ENCODE measurements around the gene DLL4.

The DLL4 gene

DNA sequence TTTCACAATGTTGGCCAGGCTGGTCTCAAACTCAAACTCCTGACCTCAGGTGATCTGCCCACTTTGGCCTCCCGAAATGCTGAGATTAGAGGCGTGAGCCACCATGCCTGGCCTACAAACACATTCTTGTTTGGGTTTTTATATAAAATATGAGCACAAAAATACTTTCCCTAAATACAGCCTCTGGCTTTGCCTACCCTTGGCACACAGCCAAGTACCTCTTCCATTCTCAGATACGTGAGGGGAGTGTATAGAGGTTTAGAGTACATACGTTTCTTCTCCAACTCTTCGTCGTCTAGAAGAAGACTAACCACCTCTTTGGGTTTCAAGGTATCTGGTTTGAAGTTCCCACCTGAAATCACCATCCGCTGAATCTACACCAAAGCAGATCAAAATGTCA is 57.7 kb downstream of the DLL4 start:
- Histone ChIP-seq H3K4me3 (ENCODE audit: insufficient read depth, low read depth, low read length, poor library complexity, severe bottlenecking) (no peak overlapping the region), H3K4me1 (ENCODE audit: control insufficient read depth, insufficient read depth, low read length, poor library complexity, severe bottlenecking) (no peaks in the 10 kb centered on the region), H3K27me3 (replicated peaks; ENCODE audit: control insufficient read depth, insufficient read depth, low read length, poor library complexity, severe bottlenecking) (no peaks in the 10 kb centered on the region), H3K27ac (ENCODE audit: insufficient read depth, low read length, poor library complexity, severe bottlenecking) (no peak overlapping the region), H3K36me3 (ENCODE audit: control insufficient read depth, insufficient read depth, low read length) (peaks cover 65% of the 10 kb centered on the region), H3K9me3 (ENCODE audit: control insufficient read depth, low read length) (no peaks in the 10 kb centered on the region)
- no peak for DNase-seq

DNA sequence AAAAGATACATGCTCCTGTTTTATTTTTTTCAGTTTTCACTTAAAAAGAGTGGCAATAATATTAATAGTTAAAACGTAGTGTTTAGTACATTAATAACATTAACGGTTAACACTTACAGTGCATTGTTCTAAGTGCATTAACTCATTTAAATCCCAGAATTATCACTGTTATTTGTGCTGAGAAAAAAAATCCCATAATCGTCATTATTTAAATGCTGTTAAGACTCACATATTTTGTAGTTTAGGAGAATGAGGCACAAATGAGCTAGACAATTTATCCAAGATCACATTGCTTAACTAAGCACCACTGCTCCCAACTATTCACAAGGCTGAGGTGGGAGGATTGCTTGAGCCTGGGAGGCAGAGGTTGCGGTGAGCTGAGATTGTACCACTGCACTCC is 59.0 kb downstream of the DLL4 start:
- Histone ChIP-seq H3K9me3 (ENCODE audit: control insufficient read depth, low read length) (no peaks in the 10 kb centered on the region), H3K4me3 (ENCODE audit: insufficient read depth, low read depth, low read length, poor library complexity, severe bottlenecking) (no peak overlapping the region), H3K27ac (ENCODE audit: insufficient read depth, low read length, poor library complexity, severe bottlenecking) (no peak overlapping the region), H3K36me3 (ENCODE audit: control insufficient read depth, insufficient read depth, low read length) (peaks cover 52% of the 10 kb centered on the region), H3K27me3 (replicated peaks; ENCODE audit: control insufficient read depth, insufficient read depth, low read length, poor library complexity, severe bottlenecking) (no peaks in the 10 kb centered on the region), H3K4me1 (ENCODE audit: control insufficient read depth, insufficient read depth, low read length, poor library complexity, severe bottlenecking) (no peaks in the 10 kb centered on the region)
- DNase-seq: no peak

Data from effector memory CD4-positive, alpha-beta T cell (primary cell).